GM21381 (cell line): Measurements from ENCODE around the gene SCYL1.

Experiments used
- ATAC-seq: cut with Tn5 transposase; IDR thresholded peaks from one replicate; pipeline ENCODE4 v1.9.1; 2021; ENCODE audit warnings: mild to moderate bottlenecking, moderate library complexity; ENCODE audit not compliant: unreplicated experiment

SCYL1 gene

DNA sequence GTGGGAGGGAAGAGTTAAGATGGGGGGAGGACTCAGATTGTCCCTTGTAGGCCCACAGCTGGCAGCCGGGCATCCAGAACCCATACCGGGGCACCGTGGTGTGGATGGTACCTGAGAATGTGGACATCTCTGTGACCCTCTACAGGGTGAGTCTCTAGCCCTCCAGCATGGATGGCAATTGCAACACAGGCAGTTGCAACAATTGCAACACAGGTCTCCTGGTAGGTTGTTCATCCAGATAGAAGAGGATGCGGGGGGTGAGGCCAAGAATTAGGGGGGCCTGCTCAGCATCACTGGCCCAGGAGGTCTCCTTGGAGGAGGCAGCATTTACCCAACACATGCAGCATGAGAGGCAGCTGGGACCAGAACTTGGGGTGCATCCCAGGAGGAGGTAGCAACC lies 54.4 kb downstream of the SCYL1 start:
- no peak for ATAC-seq

DNA sequence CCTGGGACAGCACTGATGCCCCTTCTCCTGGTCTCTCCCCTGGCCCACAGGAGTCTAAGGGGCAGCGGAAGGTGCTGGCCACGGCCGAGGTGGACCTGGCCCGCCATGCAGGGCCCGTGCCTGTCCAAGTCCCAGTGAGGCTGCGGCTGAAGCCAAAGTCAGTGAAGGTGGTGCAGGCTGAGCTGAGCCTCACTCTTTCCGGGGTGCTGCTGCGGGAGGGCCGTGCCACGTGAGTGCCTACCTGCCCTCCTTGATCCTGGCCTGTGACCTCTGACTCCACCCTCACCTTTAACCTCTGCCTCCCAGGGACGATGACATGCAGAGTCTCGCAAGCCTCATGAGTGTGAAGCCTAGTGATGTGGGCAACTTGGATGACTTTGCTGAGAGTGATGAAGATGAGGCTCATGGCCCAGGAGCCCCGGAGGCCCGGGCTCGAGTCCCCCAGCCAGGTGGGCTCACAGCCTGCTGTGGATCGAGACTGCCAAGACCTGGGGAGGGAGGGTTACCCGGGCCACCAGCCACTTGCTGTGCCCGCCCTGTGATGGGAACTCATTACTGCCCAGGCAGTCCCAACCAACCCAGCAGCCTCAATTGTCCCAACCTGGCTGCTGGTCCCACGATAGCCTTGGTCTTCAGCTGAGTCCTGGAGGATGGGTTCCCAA lies 55.3 kb downstream of the SCYL1 start:
- no peak for ATAC-seq

GRCh38 chr11:65580756-65581155 lies 55.9 kb downstream of the SCYL1 start:
- ATAC-seq, result no peak

DNA sequence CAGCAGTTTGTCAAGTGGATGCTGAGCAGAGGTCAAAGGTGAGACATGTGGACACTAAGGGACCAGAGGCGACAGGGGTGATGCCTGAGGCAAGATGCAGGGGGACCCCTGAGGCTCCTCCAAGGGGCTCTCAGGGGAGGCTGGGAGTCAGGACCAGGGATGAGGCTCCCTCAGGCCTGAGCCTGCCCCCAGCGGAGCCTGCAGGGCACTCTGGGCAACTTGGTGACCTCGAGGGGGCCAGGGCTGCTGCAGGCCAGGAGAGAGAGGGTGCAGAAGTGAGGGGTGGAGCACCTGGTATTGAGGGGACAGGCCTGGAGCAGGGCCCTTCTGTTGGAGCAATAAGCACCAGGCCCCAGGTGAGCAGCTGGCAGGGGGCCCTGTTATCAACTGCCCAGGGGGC lies 57.0 kb downstream of the SCYL1 start:
- ATAC-seq, result no peak

DNA sequence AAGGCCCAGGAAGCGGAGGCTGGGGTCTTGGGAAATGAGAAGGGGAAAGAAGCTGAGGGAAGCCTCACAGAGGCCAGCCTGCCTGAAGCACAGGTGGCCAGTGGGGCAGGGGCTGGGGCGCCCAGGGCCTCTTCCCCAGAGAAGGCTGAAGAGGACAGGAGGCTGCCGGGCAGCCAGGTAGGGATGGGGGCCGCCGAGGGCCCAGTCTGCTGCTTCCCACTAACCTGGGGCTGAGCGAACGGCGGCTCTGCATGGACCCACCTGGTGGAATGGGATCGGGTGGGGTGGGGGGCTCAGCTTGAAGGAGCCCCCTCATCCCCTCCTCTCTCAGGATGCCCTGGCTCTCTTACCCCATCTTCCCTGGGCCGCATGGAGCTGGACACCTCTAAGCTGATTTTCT lies 58.7 kb downstream of the SCYL1 start:
- no peak for ATAC-seq

DNA sequence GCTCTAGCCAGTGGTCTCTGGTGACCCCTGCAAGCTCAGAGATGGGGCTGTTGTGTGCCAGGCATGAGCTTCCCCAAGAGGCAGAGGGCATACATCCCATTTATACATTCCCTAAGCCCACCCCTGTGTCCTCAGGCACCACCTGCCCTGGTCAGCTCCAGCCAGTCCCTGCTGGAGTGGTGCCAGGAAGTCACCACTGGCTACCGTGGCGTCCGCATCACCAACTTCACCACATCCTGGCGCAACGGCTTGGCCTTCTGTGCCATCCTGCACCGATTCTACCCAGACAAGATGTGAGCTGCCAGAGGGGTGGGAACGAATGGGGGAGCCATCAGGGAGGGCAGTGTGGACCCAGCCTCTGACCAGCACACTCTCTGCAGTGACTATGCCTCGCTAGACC lies 59.2 kb downstream of the SCYL1 start:
- no peak for ATAC-seq

GRCh38 chr11:65584723-65585171 lies 59.9 kb downstream of the SCYL1 start:
- no peak for ATAC-seq

DNA sequence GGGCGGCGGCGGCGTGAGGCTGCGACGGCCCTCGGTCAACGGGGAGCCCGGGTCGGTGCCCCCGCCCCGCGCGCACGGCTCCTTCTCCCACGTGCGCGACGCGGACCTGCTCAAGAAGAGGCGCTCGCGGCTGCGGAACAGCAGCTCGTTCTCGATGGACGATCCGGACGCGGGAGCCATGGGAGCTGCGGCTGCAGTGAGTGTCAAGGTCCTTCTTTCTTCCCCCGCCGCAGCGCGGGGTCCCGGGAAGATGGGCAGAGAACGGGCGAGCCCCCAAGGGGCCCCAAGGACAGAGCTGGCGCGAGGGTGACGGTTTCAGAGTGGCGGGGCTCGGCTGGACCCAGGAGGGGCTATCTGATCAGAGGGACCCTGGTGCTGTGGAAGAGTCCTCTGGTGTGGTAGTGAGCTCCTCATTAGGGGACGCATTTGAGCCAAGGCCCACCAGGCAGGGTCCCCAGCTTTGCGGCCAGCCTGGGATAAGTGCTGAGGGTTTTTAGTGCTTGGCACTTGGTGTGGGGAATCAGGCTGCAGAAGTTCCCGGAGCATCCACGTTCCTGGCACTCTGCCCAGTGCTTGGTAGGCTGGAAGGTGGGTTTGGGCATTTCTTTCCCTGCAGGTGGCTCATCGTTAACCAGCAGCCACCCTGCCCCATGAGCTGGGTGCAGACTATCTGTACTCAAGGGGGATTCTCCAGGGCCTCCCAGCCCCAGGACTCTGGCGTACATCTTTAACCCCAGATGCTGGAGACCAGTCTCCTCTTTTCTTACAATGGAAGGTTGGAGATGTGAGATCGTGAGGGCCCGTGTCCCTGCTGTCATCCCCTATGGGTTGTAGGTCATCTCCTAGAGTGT lies 60.7 kb downstream of the SCYL1 start:
- no peak for ATAC-seq

DNA sequence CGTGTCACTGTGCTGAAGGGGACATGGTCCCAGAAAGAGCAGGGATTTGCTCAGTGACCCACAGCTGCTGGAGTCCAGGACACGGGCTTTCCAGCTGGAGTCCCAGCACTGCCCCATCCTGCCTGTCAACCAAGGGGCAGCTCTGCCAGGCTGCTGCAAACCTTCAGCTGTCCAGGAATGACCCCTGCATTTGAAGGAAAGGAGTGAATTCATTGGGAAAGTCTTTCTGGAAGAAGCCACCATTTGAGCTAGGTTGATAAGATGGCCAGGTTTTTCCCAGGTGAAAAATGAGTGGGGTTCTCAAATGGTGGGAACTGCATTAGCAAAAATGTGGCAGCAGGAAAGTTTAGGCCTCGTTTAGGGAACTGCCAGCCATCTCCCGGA lies 61.4 kb downstream of the SCYL1 start:
- no peak for ATAC-seq

DNA sequence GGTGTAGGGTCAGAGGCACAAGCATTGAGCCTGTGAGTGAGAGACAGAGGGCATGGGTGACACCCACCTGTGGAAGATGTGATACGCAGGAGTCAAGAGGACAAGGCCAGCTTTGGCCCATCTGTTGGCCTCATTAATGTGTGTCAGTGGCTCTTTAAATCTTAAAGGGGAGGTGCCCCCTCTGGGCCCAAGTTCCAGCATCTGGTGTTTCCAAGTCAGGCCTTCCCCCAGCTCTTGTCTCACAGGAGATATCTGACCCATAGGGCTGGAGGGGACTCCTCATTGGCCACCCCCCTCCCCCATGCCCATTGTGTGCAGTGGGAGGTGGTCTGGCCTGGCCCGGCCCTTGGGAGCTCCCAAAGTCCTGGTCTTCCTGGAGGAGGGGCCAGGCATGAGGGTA lies 61.8 kb downstream of the SCYL1 start:
- no peak for ATAC-seq
